Muscle of back (tissue), 11 donors: ENCODE measurements around the gene XYLT1. TPM values are rescaled to one million over a fixed set of nuclear protein-coding genes. Genes with fewer than 3 reads are reported as not detected.
A peak's percentile ranks its signal among the peaks of the same experiment; 100 is the strongest.

ENCODE experiments used
- DNase-seq, 3 donors: peaks; one replicate each; pipeline versions ENCODE4 v3.0.0 to v3.0.0-alpha.2; 2013
- polyA plus RNA-seq, 10 donors: library from polyadenylated mRNA; unstranded; fragments of 120-200 nt; gene quantifications; one replicate each; pipeline ENCODE4 v1.2.1, GENCODE V29; 2013; ENCODE audit not compliant: insufficient read length in 10 of 10

The XYLT1 gene
- polyA plus RNA-seq, 10 donors, result 3.9 to 8.5 (median 6.4) TPM

DNA sequence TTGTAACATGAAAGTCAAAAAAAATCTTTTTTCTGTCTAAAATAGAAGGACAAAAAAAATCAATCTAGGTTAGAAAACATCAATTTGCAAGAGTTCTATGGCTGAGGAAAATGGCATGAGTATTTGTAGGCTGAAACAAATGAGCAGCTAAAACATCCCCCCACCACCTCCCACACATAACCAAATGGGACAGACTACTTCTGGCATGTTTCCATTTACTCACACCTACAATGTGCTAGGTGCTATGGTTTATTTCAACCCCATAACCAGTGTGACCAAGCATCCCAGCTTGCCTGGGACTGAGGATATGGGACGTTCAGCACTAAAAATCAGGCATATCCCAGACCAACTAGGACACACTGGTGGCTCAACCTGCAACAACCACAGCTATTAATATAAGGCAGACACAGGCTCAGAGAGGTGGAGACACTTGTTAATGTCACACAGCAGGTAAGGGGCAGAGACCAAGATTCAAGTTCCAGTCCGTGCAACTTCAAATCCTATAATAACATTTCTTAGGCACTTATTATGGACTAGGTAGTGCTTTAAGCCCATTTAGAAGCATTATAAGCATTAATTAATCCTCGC is 96.0 kb downstream of the XYLT1 start:
- DNase-seq, result no peak

DNA sequence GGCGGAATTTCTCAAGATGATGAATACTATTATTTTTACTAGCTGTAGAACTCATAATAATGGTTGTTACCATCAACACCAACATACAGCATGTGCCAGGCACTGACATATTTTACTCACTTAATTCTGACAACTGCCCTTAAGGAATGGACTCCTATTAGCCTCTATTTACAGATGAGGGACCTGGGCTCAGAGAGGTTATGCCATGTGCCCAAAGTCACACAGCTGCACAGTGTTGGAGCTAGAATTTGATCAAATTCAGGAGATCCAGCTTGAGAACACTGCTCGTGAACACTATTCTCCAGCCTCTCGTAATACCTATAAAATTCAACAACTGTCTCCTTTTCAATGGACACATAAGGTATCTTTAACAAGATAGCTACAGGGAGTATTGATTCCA is 97.2 kb downstream of the XYLT1 start:
- DNase-seq, result no peak

DNA sequence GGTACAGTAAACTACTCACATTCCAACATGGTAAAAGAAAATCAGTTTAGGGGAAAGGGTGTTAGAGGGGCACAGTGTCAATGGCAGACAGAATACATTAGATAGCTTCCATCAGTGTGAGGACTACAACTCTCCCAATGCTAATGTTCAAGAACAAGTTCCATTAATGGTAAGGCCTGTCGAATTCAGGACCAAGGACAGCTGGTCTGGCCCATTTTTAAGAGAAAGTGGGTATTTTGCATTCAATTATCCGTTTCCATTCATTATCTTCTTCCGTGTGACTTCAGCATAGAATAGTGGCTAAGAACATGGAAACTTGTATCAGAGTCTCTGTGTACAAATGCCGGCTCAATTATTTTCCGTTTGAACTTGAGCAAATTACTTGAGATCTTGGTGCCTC is 98.4 kb downstream of the XYLT1 start:
- no peak for DNase-seq

DNA sequence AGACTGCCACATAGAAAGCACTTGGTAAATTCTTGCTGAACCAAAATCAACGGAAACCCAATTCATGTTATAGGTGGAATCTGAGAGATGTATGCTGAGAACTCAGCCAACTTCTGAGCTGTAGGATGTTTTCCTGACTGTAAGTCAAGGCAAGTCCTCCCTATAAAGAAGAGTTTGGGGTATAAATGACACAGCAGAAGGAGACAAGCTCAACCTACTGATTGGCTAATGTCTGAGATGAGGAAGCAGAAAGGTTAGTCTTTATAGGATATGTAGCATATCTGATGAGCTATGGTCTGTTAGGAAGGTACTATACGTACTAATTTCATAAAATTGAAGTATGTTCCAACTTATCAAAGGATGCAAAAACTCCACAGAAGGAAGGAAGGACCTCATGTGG is 99.5 kb downstream of the XYLT1 start:
- no peak for DNase-seq

DNA sequence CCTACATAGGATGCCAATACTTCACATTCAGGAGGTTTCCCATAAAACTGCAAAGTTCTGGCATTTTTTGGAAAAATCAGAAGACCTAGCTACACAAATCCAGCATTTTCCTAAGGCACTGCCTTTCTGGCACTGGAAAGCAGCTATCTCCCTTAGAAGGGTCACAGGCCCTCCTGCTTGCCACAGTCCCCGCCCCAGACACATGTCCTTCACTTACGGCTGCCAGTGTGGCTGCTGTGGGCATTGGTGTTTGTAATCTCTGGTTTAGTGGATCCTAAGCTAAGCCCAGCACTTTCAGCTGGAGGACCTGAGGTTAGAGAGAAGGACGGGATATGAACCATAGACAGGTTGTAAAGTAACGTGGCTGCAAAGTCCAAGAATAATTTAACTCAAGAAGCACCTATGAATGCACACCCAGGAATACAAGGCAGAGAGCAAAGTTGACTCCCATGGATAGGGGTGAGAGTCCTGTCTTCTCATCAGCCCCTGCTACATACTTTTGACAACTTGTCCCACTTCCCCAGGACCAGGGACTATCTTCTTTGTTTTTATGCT is 100.0 kb downstream of the XYLT1 start:
- DNase-seq, result no peak

DNA sequence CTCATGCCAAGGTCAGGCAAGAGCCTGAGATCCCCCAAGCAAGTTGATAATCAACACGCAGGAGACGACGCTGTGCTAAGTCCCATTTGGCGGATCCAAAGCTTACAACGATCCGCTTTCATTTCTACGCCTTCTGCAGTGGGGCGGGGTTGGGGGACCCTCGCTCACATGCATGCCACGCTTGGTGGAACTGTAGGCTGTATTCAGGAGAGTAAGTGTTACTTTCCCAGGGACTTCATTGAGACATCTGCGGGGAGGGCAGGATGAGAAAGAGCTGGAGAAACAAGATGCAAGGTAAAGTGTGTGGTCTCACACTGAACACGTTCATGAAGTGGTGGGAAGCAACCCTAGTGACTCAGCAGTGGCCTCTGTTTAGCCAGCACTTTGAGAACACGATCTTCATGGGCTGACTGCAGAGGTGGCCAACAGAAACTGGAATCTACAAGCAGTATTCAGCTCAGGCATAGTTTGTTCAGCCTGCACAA is 100.5 kb downstream of the XYLT1 start:
- peak in 1 of 3 donors; percentile 42 for DNase-seq

DNA sequence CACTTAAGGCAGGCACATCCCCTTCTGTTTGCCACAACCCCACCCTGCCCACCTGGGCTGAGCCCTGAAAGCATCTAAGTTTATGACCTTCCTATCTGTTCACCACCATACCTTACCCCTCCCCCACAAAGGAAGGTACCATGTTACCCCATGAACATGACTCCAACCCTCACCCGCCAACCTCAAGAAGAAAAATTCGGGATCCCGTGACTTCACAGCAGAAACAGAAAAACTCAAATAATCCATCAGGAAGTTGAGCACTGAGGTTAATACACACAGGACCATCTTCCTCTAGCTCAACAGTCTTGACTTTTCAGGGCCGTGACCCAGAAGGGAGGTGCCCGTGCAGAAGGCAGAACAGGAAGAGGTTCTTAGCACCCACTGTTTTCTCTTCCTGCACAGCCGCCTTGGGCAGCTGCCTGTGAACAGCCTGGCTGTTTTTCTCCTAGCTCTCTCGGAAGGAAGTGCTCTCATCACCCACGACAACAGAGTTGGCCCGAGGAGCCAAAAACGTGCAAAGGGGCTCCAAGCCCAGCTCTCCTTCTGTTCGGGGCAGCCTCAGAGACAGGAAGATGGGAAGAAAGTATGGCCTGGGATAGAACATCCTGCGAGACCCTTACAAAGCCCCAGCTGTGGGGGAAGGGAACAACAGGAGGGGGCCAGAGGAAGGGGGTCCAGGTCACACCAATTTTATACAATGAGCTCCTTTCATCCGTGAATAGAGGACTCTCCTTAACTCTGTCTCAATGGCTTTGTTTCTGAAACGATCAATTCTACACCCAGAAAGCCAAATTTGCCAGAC is 101.1 kb downstream of the XYLT1 start:
- peak in 1 of 3 donors; percentile 56 for DNase-seq

DNA sequence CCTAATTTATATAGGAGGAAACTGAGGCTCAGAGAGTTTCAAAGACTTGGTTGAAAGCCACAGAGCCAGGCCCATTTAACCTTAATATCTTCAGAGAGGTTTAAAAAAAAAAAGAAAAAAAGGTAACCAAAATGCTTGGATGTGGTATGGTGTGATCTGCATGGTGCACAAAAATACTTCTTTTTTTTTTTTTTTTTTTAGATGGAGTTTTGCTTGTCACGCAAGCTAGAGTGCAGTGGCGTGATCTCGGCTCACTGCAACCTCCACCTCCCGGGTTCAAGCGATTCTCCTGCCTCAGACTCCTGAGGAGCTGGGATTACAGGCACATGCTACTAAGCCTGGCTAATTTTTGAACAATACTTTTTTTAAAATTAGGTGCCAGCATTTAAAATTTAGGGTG is 101.8 kb downstream of the XYLT1 start:
- DNase-seq, result no peak

DNA sequence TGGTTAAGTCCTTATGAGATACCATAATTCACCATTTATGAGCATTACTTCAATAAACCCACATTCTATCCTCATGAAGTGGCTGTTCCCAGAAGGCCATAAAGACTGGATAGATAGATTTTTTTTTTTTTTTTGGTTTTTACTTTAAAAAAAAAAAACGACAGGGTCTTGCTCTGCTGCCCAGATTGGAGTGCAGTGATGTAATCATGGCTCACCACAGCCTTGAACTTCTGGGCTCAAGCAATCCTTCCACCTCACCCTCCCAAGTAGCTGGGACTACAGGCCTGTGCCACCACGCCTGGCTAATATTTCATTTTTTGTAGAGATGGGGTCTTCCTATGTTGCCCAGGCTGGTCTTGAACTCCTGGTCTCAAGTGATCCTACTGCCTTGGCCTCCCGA is 102.3 kb downstream of the XYLT1 start:
- DNase-seq, result no peak

DNA sequence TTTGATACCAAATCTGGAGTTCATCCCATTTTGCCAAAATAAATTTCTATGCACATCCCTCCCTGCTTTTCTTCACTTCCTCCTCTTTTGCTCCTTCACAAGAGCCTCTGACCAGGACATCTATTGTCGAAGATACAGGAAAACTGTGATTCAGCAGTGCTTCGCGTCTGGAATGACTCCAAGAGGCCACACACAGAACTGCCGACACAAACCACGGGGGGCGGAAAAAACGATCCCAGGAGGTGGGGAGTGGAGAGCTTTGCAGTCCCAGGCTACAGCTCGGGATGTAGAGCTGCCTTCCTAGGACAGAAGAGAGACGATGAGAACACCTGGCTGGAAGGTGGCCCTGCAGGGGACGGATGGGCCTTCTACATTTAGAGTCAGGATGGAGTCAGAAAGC is 102.8 kb downstream of the XYLT1 start:
- peak in 1 of 3 donors; percentile 84 for DNase-seq

DNA sequence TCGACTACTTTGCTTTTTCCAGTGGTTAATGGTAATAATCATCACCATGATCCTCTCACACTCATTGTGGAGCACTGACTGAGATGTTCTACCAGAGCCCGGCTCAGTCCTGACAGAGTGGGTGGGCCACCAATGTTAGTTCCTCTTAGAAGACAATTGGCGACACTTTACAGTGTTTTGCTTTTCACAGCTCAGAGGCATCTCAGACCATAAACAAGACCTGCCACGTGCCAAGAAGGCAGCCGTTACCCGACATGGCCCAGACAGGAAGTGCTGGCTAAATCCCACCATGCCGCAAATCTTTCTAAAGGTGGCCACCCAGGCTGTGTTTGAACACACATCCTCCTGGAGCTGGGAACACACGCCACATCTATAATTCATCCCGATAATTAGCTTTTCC is 103.7 kb downstream of the XYLT1 start:
- DNase-seq, result no peak

DNA sequence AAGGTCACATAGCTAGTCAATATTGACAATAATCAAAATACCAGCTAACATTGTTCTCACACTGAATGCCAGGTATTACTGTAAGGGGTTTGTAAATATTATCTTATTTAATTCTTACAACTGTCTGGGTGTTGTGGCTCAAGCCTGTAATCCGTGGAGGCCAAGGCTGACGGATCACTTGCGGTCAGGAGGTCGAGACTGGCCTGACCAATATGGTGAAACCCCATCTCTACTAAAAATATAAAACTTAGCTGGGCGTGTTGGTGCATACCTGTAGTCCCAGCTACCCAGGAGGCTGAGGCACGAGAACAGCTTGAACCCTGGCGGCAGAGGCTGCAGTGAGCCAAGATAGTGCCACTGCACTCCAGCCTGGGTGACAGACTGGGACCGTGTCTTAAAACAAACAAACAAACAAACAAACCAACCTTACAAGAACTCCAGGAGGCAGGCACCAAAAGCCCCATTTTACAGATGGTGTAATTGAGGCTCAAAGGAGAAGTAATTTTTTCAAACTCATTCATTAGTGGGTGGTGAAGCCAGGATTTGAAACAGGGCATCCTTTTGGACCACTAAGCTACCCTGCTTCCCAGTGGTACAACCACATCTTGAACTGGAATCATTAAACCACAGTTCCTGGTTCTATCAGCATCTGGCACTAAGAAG is 104.3 kb downstream of the XYLT1 start:
- no peak for DNase-seq

DNA sequence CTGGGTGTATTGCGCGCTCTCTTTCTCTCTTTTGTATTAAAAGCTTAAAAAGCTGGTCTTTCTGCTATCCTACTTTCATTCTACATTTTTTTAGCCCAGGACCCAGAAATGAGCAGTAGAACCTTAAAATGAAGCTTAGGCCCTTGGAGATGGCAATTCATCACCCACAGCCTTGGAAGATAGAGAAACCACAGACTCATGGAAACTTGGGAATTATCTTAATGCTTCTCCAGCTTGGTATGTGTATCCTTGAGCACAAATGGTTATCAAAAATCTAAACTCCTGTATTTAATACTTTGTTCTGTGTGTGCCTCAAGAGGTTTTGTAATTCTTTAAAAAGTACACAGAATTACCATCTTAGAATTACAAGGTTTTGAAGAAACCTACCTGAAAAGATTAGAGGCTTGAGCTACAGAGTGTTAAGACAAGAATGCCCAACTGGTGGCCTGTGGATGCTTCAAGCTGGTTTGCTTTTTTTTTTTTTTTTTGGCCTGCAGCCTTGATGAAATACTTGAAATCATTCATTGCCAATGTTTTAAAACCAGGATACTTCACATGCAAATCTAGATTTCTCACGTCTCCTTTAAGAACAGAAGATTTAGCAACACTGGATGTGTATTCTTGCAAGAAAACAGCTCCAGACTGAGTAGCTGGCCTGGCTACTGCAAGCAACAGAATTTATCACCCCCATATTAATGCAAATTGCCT is 105.0 kb downstream of the XYLT1 start:
- no peak for DNase-seq

DNA sequence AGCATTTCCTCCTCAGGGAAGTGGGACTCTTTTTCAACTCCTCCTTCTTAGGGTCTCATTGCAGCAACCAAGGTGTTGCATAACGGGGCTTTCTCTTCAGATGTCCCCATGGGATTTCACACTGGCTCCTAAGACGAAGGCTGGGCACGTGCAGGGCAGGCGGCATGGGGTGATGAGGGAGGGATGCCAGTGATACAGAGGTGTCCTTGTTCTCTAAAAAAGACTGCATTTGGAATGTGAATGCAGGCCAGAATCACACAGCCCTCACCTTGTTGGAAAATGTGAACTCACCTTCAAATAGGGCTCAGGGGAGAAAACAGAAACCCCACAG is 105.6 kb downstream of the XYLT1 start:
- no peak for DNase-seq

DNA sequence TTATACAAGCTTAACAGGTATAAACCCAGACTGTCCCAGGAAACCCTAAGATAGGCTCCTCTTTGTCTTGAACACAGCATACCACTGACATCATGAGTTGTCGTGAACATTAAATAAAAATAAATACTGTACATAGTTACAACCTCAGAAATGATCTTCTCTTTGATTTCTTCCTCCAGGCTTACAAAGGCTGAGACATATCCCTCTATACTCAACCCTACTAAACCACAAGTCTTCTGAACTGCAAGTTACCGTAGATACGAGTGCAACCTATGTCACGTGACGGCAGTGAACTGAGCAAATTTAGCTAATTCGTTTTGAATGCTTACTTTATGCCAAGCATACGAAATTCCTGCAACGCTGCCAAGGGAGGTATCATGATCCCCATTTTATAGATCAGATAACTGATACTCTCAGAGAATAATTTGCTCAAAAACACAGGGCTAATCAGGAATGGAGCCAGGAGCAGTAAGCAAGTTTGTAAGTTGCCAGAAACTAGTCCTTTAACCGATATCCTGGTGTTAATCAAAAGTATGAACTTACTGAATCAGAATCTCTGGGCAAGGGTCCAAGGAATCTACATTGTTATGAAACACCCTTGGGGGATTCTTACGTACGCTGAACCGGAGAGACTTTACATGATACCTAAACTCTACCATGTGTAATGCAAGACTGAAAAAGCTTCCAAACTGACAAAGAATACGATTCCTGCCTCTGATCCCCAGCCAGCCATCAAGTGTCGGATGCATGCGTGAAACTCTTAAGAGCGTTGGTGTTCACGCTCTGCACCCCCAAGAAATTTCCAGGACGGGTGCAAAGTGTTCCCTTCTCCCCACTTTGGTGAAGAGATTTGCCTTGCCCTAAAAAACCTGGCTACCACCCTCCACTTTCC is 106.2 kb downstream of the XYLT1 start:
- peak in 2 of 3 donors; percentile 75 to 96 for DNase-seq

DNA sequence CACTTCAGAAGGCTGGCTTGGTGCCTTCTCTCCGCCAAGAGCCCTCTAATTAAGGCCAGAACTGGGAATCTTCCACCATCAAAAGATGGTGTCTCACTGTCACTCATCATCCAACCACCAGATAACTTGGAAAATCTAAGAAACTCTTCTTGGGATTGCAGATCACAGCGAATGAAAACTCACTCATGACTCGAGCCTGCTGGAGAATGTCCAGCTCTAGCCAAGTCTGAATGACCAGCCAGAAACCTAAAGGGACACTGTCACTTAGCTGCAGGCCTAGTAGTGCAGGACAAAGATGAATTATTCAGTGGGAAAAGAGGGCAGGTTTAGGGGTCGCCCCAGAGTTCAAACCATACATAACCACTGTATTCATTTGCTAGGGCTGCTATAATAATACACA is 107.8 kb downstream of the XYLT1 start:
- no peak for DNase-seq

DNA sequence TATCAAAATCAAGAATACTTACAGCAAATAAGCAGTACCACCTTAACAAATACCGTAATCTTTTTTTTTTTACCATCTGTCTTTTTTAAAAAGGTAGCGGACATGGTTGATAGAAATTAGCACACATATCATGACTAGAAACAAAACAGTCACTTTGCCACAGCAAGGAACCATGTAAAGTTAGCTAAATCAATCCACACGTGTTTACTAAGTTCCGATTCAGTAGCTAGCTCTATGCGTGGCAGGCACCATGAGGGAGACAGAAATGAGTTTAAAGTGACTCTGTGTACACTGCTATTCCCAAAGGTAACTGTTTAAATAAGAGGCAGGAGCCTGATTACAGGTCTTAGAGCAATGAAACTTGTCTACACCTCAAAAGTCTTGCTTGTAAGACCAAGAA is 108.6 kb downstream of the XYLT1 start:
- no peak for DNase-seq

DNA sequence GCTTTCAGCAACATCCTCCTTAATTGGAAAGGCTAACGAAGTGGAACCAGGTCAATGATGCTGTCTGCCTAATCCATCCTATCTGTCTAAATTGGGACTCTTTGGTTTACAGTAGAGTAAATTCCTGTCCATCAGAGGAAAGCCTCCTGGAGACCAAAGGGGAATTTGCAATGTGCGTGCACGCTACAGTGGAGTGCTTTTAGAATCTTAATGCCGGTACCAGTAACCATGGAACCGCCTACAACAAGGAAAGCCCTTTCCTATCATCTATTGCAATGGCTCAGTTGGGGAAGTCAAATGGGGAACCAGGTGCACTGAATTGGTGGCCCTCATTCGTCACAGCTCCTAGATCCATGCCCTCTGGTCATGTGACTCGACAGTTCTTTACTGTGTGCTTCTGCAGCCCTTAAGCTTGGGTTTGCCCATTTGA is 110.1 kb downstream of the XYLT1 start:
- DNase-seq, result no peak

DNA sequence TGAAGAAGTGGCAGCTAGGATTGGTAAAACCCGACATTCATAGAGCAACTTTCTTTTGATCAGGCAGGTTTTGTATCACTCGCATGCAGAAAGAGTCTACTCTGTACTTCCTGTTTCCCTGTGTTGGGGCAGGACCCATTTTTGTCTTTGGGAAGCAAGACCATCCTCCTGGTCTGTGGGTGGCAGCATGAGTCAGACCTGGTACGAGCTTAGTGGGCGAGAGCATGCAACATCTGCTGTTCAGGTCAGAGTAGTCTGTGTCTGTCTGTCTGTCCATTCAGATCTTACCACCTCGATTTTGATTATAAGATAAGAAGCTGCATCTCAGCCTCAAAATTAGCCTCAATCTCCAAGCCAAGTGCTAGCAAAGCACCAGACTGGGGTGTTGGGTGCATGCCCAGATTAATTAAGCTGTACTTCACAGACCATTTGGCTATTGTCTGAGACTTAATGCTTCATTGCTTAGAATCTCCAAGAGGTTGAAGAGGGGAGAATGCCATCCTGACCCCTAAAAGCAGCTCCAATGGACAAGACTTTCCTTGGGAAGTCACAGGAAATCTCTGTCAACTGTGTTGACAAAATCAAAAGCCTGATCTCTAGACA is 110.9 kb downstream of the XYLT1 start:
- no peak for DNase-seq

DNA sequence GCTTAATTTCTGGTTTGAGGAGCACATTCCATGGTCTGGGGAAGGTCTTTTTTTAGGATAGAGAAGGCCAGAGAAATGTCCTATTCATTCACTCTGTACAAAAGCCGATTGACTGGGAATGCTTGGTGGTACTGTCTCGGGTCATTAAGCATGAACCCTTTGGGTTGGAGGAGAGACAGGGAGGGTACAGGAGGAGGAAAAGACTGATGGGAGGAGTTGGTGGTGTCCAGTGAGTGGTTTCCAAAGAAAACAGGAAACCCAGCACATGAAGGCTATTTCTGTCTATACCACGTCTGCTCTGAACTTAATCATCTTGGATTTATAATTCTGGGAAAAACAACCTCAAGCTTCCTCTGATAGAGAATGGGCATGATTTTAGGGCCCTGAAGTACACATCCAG is 111.9 kb downstream of the XYLT1 start:
- no peak for DNase-seq

DNA sequence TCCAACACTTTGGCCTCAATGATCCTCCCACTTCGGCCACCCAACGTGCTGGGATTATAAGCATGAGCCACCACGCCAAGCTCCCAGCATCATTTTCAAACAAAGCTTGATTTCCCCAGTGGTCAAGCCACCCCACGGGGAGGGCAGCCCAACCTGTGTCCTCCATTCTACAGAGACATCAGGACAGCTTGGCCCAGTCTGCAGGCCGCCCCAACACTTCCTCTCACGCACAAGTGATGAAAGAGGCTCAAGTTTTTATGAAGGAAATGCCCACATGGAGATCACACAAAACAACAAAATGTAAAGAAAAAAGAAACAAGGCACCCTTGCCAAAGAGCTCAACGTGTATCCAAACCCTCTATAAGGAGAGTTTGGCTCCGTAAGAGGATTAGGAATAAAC is 112.4 kb downstream of the XYLT1 start:
- no peak for DNase-seq
